Brain microvascular endothelial cell (primary cell): ENCODE measurements around the gene SMAD4.

Experiments used
- DNase-seq: peaks from one replicate; pipeline ENCODE4 v3.0.0-alpha.2; 2020
- H3K27ac ChIP-seq: fragments of 250-450 bp; sonication (Bioruptor Pico); 2 replicates; pipeline ENCODE4 v1.5.1; 2020; ENCODE audit warnings: mild to moderate bottlenecking, moderate library complexity
- H3K27me3 ChIP-seq: fragments of 250-450 bp; sonication (Bioruptor Pico); replicated peaks from 2 replicates; pipeline ENCODE4 v1.5.1; 2020; ENCODE audit warnings: mild to moderate bottlenecking
- H3K36me3 ChIP-seq: fragments of 250-450 bp; sonication (Bioruptor Pico); replicated peaks from 2 replicates; pipeline ENCODE4 v1.5.1; 2020; ENCODE audit warnings: mild to moderate bottlenecking
- H3K4me3 ChIP-seq: 2 replicates; pipeline ENCODE4 v1.5.1; 2011; ENCODE audit warnings: low read depth, mild to moderate bottlenecking, control low read depth, low read length, moderate library complexity
- in situ Hi-C: cut with HindIII; loops from 2 replicates; pipeline ENCODE4 v1.10.0; 2017; ENCODE audit warnings: low sequenced_read_pairs, low pct_ligation_motif_present
- TF ChIP-seq, protein P1 (sequence below): IDR thresholded peaks from 2 replicates; pipeline ENCODE4 v1.5.1; 2011; ENCODE audit warnings: low read depth, mild to moderate bottlenecking, moderate library complexity, low read length, control low read depth, inconsistent platforms; ENCODE audit errors: missing control alignments

SMAD4 gene

DNA sequence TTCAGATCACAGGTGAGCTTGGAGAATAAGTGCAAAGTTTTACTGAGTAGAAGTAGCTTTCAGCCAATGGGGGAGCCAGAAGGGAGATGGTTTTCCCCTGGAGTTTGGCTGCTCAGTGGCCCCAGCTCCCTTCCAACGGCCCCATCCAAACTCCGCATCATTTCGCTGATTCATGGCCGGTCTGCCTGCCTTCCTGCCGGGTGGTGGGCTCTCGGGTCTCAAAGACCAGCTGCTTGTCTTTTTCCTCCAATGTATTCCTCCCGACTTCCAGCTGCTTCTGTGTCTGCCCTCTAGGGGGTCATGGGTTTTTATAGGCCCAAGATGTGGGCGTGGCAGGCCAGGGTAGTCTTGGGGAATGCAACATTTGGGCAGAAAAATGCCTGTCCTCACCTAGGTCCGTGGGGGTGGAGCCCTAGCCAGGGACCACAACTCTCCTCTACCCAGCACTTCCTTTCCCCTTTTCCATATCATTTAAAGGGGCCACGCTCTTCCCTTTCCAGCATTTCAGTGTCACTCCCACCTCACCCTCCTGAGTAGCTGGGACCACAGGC is 94.0 kb downstream of the SMAD4 start:
- DNase-seq = no peak
- Histone ChIP-seq H3K27me3 (no peaks in the 10 kb centered on the region), H3K27ac (no peak overlapping the region), H3K36me3 (no peaks in the 10 kb centered on the region), H3K4me3 (no peak overlapping the region)
- TF ChIP-seq, protein P1, sequence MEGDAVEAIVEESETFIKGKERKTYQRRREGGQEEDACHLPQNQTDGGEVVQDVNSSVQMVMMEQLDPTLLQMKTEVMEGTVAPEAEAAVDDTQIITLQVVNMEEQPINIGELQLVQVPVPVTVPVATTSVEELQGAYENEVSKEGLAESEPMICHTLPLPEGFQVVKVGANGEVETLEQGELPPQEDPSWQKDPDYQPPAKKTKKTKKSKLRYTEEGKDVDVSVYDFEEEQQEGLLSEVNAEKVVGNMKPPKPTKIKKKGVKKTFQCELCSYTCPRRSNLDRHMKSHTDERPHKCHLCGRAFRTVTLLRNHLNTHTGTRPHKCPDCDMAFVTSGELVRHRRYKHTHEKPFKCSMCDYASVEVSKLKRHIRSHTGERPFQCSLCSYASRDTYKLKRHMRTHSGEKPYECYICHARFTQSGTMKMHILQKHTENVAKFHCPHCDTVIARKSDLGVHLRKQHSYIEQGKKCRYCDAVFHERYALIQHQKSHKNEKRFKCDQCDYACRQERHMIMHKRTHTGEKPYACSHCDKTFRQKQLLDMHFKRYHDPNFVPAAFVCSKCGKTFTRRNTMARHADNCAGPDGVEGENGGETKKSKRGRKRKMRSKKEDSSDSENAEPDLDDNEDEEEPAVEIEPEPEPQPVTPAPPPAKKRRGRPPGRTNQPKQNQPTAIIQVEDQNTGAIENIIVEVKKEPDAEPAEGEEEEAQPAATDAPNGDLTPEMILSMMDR = no peak
- in situ Hi-C loops = no loop called here

DNA sequence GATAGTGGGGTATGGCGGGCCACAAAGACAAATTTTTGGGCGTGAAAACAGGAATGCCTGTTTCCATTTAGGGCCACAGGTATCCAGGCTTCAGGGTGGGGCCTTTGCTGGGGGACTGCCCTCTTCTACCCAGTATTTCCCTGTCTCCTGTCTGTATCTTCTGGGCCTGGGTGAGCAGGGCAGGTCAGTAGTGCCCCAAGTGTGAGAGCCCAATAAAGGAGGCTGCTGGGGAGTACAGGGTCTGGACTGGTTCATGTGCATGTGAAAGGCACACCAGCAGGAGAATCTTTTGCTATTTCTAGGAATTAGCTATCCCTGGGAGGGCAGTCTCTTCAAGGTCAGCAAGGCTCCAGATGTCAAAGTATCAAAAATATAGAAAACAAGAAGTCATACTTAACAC is 96.0 kb downstream of the SMAD4 start:
- Histone ChIP-seq H3K27ac (no peak overlapping the region), H3K36me3 (no peaks in the 10 kb centered on the region), H3K27me3 (no peaks in the 10 kb centered on the region), H3K4me3 (no peak overlapping the region)
- in situ Hi-C loops = no loop called here
- TF ChIP-seq, protein P1 = no peak
- no peak for DNase-seq

DNA sequence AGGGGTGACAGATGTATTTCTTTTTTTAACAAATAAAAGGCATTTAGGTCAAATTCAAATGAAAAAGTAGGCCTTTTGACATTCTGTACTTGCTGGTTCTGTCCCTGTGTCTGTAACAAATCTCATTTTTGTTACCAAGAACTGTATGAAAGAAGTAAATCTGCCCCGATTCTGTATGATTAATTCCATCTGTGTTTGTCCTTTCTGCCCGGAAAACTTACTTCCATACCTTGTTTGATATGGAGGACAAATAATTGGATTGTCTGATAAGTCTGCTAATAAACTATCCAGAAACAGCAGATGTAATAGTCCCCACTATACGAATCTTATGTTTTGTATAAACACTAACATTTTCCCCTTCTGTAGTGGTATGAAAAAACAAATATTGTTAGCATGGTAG is 97.7 kb downstream of the SMAD4 start:
- TF ChIP-seq, protein P1 = no peak
- H3K4me3 ChIP-seq = no peak overlapping the region
- H3K27me3 ChIP-seq = no peaks in the 10 kb centered on the region
- no peak for DNase-seq
- in situ Hi-C loops = no loop called here
- H3K36me3 ChIP-seq = no peaks in the 10 kb centered on the region
- H3K27ac ChIP-seq = no peak overlapping the region

DNA sequence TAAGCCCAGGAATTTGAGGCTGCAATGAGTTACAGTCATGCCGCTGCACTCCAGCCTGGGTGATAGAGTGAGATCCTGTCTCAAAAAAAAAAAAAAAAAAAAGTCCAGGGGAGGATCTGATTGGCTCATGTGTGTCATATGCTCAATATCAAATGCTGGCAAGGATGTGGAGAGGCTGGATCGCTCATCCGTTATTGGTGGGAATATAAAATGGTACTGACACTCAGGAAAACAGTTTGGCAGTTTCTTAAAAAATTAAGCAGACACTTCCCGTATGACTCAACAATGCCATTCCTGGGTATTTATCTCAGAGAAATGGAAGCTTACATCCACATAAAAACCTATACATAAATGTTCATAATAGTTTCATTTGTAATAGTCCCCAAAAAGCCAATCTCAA is 98.5 kb downstream of the SMAD4 start:
- no peak overlapping the region for H3K4me3 ChIP-seq
- no peaks in the 10 kb centered on the region for H3K36me3 ChIP-seq
- no peak for DNase-seq
- no peak overlapping the region for H3K27ac ChIP-seq
- in situ Hi-C loops = no loop called here
- no peaks in the 10 kb centered on the region for H3K27me3 ChIP-seq
- TF ChIP-seq, protein P1 = no peak

DNA sequence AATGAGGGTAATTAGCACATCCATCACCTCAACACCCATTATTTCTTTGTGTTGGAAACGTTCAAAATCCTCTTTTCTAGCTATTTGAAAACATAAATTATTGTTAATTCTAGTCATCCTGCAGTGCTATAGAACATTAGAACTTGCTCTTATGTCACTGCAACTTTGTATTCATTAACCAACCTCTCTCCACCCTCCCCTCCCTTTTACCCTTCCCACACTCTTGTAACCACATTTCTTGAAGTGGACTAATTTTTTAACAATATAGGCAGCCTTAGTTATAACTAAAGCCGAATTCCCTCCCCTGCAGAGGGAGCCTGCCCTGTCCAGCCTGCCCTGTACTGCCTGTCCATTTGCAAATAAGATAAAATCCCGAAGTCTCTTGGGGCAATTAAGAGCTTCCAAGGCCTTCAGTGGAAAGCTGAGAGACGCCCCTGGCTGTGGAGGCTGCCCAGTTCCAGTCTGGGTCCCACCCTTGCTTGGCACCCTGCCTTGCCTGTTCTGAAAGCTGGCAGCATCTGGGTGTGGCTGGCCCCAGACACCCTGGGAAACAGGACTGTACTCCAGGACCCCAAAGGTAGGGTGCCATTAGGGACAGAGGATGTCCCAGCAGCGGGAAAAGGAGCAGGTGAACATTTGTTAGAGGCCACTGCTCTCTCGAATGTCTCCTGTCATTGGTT is 102.4 kb downstream of the SMAD4 start:
- TF ChIP-seq, protein P1 = no peak
- no peak for DNase-seq
- in situ Hi-C loops = no loop called here
- H3K27ac ChIP-seq = no peak overlapping the region
- H3K36me3 ChIP-seq = no peaks in the 10 kb centered on the region
- H3K27me3 ChIP-seq = no peaks in the 10 kb centered on the region
- no peak overlapping the region for H3K4me3 ChIP-seq

DNA sequence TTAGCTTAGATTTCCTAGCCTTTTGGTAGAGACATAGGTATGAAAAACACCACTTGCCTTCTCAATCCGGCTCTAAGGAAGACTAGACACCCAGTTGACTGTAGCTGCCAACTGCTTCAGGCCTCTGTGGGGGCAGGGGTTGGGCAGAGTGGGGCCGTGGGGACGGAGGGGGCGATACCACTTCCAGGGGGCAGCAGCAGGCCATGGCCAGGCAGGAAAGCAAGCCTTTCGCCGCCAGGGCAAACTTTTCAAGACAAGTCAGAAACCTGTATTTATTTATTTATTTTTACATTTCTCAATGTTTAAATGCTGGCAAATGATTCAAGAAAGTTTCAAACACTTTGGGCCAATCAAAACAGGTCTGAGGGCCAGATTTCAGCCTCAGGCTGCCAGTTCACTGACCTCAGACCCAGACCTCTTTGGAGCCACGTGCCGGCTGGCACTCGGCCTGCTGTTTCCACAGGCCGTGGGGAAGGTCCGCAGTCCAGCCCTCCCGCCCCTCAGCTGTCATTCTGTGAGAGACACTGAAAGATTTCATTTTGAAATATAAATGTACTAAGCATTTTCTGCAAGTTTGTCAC is 103.7 kb downstream of the SMAD4 start:
- H3K27ac ChIP-seq = no peak overlapping the region
- no peak overlapping the region for H3K4me3 ChIP-seq
- no peaks in the 10 kb centered on the region for H3K27me3 ChIP-seq
- no peak for DNase-seq
- no peaks in the 10 kb centered on the region for H3K36me3 ChIP-seq
- in situ Hi-C loops = no loop called here
- TF ChIP-seq, protein P1 = no peak
